AG09309 (cell line): ENCODE results near the gene TFB2M.

Experiments used
- DNase-seq: peaks from one replicate; pipeline ENCODE4 v3.0.0-alpha.2; 2010; ENCODE audit warnings: low read depth
- H3K4me3 ChIP-seq: 2 replicates; pipeline ENCODE4 v1.5.1; 2011; ENCODE audit warnings: mild to moderate bottlenecking, low read depth, low read length, moderate library complexity; ENCODE audit not compliant: control insufficient read depth
- TF ChIP-seq, protein P1 (sequence below): IDR thresholded peaks from 2 replicates; pipeline ENCODE4 v1.5.1; 2011; ENCODE audit warnings: mild to moderate bottlenecking, low read depth, low read length, inconsistent platforms; ENCODE audit not compliant: insufficient read depth, control insufficient read depth; ENCODE audit errors: missing control alignments

TFB2M gene

DNA sequence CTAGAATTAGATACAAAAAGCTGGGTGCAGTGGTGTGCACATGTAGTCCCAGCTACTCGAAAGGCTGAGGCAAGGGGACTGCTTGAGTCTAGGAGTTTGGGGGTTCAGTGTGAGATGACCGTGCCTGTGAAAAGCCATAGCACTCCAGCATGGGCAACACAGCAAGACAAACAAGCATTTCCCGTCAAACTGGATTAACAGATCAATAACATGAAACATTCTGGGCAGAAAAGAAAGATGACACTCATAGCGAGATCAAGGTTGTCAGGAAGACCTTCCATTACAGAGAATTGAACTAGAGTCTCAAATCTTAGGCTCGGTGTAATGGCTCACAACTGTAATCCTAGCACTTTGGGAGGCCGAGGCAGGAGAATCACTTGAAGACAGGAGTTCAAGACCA, 14.0 kb downstream of the TFB2M start:
- DNase-seq, result no peak
- H3K4me3 ChIP-seq, result no peak overlapping the region
- TF ChIP-seq, protein P1, sequence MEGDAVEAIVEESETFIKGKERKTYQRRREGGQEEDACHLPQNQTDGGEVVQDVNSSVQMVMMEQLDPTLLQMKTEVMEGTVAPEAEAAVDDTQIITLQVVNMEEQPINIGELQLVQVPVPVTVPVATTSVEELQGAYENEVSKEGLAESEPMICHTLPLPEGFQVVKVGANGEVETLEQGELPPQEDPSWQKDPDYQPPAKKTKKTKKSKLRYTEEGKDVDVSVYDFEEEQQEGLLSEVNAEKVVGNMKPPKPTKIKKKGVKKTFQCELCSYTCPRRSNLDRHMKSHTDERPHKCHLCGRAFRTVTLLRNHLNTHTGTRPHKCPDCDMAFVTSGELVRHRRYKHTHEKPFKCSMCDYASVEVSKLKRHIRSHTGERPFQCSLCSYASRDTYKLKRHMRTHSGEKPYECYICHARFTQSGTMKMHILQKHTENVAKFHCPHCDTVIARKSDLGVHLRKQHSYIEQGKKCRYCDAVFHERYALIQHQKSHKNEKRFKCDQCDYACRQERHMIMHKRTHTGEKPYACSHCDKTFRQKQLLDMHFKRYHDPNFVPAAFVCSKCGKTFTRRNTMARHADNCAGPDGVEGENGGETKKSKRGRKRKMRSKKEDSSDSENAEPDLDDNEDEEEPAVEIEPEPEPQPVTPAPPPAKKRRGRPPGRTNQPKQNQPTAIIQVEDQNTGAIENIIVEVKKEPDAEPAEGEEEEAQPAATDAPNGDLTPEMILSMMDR, result no peak

- TF ChIP-seq, protein P1, result no peak
- no peak for DNase-seq
- H3K4me3 ChIP-seq, result no peak overlapping the region
Measured at GRCh38 chr1:246550402-246550801, 15.7 kb downstream of the TFB2M start.

DNA sequence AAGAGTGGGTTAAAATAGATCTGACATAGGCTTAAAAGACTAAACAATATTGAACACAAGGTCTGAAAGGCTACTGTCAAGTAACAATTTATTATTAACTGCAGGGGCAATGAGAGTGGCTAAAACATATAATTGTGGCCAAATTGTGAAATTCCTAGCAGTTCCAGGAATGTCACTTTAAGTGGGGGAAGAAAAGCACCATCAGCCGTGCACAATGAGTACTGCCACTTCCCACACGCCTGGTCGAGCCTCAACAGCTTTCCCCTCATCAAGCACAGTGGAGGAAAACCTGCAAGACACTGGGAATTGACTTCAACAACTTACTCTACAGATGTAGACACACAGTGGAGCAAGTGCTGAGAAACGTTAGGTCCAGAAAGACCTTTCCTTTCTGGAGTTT, 16.4 kb downstream of the TFB2M start:
- TF ChIP-seq, protein P1, result no peak
- no peak for DNase-seq
- no peak overlapping the region for H3K4me3 ChIP-seq

DNA sequence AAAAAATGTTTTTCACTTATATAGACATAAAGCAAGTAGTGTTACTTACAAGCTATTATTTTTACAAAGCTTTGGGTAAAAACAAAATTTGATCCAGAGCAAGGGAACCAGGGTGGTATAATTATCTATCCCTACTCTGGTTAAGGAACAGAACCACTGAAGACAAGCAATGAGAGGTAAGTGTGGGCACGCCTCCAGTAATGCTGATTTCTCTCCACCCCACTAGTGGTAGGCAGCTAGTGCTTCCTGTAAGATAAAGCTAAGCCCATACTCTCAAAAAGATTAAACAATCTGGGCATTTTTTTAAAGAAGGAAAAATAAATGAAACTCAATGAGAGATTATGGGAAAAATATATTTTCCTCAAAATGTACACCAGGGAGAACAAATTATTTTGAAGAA, 22.1 kb downstream of the TFB2M start:
- TF ChIP-seq, protein P1, result no peak
- no peak for DNase-seq
- no peak overlapping the region for H3K4me3 ChIP-seq

- TF ChIP-seq, protein P1, result no peak
- DNase-seq, result no peak
- no peak overlapping the region for H3K4me3 ChIP-seq
Measured at GRCh38 chr1:246540738-246541491, 25.1 kb downstream of the TFB2M start.

- TF ChIP-seq, protein P1, result no peak
- DNase-seq, result no peak
- H3K4me3 ChIP-seq, result no peak overlapping the region
Measured at GRCh38 chr1:246537887-246538286, 28.2 kb downstream of the TFB2M start.

- no peak for DNase-seq
- no peak overlapping the region for H3K4me3 ChIP-seq
- TF ChIP-seq, protein P1, result no peak
Measured at GRCh38 chr1:246537441-246537840, 28.6 kb downstream of the TFB2M start.
